ENCODE measurements around the gene PAEP.
"Not testable (repeated sequence)": the region's sequence is repeated elsewhere in the genome, so short reads cannot be mapped to it uniquely, and the experiment has no call there.

PAEP gene

DNA sequence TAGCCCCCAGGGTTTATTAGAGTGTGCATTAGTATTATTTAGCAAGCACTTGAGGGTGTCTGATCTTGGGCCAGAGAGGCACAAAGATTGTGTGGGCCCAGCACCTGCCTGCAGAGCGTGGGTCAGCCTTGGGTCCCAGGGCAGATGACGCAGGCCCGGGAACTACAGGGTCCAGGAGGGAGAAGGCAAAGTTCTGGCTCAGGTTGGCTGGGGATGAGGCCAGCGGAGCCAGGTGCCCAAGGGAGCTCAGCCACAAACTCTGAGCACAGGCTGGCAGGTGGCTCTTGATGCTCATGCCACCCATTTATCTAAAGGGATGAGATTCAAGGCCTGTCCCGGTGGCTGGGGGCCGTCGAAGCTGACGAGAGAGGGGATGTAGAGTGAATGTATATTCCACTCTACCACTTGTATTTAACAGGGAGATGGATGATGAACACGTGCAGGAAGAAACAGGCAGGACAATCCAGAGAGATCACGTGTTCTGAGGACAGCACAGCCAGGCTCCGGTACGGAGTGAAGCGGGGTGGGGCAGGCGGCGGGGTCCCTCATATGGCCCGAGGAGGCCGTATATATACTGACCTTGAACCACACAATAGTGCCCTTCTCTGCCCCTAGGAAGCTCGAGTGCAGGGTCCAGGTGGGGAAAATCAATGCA is 16.4 kb upstream of the PAEP start:
- no peak overlapping the region for H3K4me3 ChIP-seq (ENCODE audit: low read depth, low read length)
- TF ChIP-seq, protein P1, sequence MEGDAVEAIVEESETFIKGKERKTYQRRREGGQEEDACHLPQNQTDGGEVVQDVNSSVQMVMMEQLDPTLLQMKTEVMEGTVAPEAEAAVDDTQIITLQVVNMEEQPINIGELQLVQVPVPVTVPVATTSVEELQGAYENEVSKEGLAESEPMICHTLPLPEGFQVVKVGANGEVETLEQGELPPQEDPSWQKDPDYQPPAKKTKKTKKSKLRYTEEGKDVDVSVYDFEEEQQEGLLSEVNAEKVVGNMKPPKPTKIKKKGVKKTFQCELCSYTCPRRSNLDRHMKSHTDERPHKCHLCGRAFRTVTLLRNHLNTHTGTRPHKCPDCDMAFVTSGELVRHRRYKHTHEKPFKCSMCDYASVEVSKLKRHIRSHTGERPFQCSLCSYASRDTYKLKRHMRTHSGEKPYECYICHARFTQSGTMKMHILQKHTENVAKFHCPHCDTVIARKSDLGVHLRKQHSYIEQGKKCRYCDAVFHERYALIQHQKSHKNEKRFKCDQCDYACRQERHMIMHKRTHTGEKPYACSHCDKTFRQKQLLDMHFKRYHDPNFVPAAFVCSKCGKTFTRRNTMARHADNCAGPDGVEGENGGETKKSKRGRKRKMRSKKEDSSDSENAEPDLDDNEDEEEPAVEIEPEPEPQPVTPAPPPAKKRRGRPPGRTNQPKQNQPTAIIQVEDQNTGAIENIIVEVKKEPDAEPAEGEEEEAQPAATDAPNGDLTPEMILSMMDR (IDR thresholded peaks at IDR 0.05; ENCODE audit: low read depth, low read length), result no peak

DNA sequence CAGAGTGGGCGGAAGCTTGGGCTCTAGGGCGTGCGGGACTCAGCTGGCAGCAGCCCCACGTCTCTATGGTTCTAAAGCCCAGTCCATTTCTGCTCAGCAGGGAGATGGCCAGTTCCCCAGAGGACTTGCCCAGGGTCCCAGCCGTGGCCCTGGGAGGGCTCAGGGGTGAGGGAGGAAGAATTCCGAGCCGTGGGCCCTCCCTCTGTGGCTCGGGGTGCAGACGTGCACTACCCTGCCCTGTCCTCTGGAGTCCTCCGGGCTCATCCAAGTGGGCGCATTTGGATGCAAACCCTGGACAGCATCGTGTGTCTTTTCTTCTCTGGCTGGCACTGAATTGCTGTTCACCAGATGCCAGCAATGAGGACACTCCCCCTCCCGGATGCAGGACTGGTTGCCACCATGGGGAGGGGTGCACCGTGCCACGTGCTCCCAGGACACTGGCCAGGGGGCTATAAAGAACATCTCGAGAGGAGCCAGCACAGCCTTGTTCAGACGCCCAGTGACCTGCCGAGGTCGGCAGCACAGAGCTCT is 15.8 kb upstream of the PAEP start, which contains the start of gene OBP2A:
Gene OBP2A, plus strand, starts transcription at position 481 of the 531 bp plus-strand sequence. CDS start 55 bp downstream, outside the sequence.
- H3K4me3 ChIP-seq (ENCODE audit: low read depth, low read length), result not testable (repeated sequence)

DNA sequence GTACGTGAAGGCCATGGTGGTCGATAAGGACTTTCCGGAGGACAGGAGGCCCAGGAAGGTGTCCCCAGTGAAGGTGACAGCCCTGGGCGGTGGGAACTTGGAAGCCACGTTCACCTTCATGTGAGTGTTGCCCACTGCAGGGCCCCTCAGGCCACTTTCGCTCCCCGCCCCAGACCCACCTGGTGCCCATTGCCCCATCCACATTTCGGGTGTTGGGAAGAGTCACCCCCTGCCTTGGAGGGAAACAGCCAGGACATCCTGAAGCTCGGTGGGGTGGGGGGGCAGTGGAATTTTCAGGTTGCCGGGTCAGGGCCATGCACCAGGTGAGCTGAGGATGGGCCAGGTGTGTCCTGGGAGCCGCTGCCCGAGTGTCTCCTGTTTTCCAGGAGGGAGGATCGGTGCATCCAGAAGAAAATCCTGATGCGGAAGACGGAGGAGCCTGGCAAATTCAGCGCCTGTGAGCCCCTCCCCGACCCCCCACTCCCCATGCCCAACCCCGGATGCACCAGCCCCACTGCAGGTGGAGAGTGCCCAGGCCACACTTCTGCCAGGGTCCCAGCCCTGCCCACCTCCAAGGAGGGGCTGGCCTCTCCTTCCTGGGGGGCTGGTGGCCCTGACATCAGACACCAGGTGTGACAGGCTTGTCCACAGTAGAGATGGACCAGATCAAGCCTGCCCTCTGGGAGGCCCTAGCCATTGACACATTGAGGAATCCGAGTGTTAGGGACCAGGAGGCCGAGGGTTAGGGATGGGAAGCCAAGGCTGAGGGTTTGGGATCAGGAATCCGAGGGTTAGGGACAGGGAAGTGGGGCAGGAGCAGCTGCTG is 14.6 kb upstream of the PAEP start:
- not testable (repeated sequence) for H3K4me3 ChIP-seq (ENCODE audit: low read depth, low read length)

DNA sequence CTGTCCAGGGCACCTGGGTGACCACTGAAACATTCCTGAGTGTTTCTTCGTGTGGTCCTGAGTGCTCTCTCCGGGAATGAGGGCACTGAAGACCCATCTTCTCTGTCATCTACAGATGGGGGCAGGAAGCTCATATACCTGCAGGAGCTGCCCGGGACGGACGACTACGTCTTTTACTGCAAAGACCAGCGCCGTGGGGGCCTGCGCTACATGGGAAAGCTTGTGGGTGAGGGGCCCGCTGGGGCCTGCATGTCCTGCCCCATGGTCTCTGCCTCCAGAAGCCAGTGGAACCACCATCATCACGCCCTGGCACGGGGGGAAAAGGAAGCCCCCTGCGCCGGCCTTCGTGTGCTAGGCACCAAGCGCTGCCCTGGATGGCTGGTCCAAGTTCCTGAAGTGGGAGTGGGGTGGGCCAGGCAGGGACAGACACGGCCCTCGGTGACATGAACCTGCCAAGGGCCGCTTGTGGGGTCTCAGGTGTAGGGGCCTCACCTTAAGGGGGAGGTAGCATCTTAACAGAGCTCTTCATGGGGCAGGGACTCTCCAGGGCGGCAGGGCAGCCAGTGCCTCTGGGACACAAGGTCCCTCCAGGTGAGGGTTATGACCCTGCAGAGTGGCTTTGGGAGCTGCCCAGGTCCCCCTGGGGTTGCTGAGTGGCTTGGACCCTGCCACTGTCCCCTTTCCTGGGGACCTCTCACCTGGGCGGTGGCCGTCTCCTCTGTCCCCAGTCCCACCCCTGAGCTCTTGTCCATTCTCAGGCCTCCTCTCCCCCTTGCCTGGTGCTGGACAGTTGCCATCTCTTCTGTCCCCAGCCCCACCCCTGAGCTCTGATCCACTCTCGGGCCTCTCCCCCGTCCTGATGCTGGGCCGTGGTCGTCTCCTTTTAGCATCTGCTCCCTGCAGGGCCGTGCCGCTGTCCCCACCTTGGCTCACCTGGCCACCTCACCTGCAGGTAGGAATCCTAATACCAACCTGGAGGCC is 13.5 kb upstream of the PAEP start:
- no peak overlapping the region for H3K4me3 ChIP-seq (ENCODE audit: low read depth, low read length)
- TF ChIP-seq, protein P1 (IDR thresholded peaks at IDR 0.05; ENCODE audit: low read depth, low read length), result no peak

DNA sequence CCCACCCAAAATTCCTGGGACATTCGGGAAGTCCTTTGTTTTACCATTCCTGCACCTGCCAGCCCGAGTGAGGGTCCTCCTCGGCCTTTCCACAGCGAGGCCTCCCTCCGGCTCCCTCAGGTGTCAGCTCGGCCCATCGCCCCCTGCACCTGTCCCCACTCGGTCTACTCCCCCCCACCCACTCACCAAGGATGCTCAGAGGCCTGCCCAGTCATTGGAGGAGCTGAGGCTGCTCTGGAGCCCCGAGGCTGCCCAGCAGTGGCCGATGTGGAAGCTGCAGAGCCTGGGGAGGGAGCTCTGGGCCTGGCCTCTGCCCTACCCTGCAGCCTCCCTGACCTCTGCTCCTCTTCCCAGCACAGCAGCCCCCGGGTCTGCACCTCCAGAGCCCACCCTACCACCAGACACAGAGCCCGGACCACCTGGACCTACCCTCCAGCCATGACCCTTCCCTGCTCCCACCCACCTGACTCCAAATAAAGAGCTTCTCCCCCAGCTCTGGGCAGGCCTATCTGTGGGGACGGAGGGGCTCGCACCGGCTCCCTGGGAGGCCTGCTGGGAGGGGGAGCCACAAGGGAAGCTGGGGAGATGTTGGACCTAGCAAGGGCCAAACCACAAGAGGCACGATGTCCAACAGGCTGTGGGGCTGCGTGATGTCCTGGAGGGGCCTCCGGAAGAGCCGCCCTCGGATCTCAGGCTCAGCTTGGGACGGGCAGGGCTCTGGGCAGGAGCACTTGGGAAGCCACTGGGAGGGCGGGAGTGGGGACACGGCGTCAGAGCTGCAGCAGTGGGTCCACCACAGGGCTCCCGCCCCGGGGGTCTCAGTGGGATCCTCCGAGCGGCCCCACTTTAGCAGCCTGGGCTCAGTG is 11.8 kb upstream of the PAEP start:
- H3K4me3 ChIP-seq (ENCODE audit: low read depth, low read length), result not testable (repeated sequence)

DNA sequence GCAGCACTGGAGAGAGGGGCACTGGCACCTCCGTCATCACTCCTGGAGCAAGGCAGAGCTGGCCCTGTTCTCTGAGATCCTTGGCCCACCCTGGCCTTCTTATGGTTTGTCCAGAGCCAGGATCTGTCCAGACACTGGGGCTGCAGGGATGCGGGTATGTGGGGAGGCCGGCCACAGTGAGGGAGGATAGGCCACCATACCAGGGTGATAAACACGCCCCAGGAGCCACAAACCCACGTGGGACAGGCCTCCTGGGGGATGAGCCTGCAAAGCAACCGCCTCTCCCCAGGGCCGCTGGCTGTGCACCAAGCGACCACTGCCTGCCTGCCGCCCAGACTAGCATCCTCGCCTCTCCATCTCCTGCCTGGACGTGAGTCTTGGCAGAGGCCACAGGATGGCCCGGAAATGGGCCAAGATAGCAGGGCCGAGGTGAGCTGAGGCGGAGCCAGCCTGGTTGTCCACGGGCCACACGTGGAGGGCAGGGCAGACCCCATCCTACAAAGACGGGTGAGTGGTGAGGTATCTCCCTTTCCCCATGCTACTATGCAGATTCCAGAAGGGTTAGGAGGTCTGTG is 11.1 kb upstream of the PAEP start:
- H3K4me3 ChIP-seq (ENCODE audit: low read depth, low read length), result no peak overlapping the region
- TF ChIP-seq, protein P1 (IDR thresholded peaks at IDR 0.05; ENCODE audit: low read depth, low read length), result no peak

DNA sequence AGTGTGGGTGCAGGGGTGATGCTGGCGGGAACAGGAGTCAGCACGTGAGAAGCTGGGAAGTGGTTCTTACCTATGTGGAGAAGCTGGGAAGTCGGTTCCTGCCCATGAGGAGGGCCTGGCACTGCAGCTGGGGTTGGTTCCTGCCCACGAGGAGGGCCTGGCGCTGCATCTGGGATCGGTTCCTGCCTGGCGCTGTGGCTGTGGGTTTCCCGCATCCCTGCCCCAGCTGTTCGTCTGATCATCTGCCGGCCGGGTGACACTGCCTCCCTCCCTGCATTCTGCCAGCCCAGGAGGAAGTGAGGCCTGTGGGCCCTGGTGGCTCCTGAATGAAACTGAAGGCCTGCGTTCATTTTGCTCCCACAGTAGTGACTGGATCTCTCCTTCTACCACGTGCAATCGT is 10.5 kb upstream of the PAEP start:
- TF ChIP-seq, protein P1 (IDR thresholded peaks at IDR 0.05; ENCODE audit: low read depth, low read length), result no peak
- no peak overlapping the region for H3K4me3 ChIP-seq (ENCODE audit: low read depth, low read length)

All from WI38 (cell line).